Right hindlimb (tissue), 1 donor: ENCODE data around the gene C16orf74.
A peak's percentile ranks its signal among the peaks of the same experiment; 100 is the strongest.

Experiments
- DNase-seq: peaks from one replicate; pipeline ENCODE4 v3.0.0-alpha.2; 2018

Gene C16orf74

DNA sequence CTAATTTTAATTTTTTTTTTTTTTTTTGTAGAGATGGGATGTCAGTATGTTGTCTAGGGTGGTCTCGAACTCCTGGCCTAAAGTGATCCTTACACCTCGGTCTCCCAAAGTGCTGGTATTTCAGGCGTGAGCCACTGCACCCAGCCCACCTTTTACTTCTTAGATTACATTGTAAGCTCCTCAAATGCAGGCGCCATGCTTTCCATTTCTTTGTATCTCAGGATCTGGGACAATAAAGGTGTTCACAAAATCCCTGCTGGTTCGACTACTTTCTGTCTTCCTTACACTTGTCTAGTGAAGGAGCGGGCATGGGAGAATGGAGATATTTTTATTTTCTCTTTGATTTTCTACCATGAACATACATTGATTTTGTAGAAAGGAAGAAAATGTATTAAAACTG is 23.2 kb upstream of the C16orf74 start:
- DNase-seq: no peak

DNA sequence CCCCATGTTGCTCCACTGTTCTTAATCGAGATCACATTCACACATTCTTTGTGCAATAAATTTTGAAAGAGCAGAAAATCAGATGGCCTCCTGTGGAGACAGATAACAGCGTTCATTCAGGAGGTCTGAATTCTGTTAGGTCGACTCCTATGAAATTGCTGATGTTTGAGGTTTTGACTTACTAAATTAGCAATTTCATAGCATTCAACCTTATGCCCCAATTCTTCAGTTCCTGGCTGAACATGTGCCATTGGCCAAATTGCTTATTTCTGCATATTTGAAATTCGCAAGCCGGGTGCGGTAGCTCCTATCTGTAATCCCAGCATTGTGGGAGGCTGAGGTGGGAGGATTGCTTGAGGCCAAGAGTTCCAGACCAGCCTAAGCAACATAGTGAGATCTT is 22.1 kb upstream of the C16orf74 start:
- DNase-seq: no peak

DNA sequence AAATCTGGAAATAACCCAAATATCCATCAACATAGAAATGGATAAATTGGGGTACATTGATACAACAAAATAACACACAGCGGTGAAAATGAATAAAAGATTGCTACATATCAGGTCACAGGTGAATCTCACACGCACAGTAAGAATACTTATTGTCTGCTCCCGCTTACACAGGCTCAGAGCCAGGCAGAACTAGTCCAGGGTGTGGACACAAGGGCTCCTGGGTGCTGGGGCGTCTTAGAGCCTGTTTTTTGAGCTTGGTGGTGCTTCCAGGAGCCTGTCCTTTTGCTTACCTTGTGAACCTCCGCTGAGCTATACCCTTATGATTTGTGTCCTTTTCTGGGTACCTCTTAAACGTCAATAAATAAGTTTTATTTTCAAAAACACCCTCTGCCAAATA is 19.8 kb upstream of the C16orf74 start:
- DNase-seq: no peak

DNA sequence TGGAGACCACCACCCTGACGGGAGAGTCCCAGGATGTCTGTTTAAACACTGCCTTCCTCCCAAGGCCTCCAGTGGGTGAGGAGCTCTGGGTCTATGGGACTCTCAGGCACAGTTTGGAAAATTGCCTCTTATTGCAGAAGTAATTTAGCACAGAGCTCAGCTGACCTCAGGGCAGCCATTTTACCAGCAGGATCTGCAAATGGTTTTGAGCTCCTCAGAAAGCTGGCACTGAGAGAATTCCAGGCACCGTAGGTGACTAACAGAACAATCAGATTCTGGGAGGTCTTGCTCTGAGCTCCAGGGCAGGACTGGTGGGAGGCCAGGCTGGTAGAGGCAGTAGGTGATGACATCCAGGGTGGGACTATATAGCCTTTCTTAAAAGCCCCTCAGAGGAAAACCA is 17.3 kb upstream of the C16orf74 start:
- no peak for DNase-seq

DNA sequence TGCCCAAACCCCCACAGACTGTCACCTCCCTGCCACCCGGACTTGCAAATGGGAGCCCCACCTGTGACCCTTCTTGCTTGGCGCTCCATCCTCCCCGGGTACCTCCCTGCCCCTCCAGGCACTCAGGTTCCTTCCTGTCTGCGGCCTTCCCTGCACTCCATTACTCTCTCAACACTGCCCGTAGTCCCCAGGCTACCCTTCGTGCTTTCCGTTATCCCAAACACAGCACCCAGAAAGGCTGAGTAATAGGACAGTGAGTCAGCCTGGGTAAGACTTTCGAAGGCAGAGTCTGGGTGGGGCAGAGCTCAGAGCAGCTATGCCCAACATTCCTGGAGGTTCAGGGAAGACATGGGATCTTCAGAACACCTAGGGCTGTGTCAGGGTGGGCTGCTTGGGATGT is 16.6 kb upstream of the C16orf74 start:
- no peak for DNase-seq

DNA sequence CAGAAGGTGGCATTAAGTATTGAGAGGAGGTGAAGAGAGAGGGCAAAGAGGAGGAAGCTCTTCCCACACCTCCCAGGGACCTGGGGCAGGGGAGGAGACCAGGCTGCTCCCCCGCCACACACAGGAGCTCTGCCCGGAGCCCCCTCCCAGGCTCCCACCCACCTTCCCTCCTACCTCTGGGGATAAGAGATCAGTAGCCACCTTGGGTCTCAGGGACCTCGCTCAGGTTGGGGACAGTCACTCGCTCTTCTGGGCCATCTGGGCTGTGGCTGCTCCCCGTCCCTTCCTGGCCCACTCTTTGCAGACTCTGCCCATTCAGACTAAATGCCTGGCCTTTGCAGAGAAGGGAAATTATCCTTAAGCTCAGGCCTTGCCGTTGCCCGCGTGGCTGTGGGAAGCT is 14.9 kb upstream of the C16orf74 start:
- no peak for DNase-seq

DNA sequence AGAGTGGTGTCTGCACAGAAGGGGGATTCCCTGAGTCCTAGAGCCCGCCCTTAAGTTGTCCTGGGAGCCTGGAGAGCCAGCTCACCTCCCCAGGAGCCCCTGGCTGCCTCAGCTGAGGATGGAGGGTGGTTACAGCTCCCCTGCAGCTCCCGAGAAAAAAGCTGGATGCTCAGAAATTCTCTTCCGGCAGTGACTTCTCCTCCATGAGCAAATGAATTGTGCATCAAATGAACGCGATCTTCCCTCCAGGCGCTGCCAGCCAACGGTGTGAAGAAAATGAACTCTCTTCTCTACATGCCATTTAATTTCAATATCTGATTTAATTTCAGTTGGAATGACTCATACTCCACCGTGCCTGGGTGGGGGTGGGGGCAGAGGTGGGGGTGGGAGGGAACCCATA is 14.3 kb upstream of the C16orf74 start:
- no peak for DNase-seq

DNA sequence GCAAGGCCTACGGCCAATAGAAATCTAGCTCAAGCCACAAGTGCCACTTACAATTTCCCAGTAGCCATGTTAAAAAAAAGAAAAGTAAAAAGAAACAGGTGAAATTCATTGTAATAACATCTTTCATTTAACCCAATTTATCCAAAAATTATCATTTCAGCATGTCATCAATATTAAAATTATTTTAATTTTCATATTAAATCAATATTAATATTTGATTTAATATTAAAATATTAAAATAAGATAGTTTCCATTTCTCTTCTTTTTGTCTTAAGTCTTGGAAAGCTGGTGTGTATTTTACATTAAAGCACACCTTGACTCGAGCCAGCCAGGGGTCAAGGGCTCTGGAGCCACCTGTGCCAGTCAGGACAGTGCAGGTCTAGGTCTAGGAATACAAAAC is 12.7 kb upstream of the C16orf74 start:
- DNase-seq: no peak

DNA sequence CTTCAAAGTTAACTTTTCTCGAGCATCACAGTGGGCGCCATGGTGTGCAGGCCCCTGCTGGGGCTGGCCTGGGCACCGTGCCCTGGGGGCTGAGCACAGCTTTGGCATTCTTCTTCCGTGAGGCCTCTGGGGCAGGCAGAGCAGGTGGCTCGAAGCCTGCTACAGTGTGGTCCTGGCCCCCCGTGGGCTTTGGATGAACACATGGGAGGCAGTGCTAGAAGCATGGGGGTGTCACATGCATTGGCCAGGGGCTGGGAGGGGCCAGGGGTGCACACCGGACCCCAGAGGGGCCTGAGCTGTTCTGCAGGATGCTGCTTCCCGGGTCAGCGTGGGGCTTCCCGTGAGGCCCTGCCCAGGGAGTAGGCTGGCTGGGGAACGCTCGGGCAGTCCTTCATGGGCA is 12.1 kb upstream of the C16orf74 start:
- DNase-seq: no peak

DNA sequence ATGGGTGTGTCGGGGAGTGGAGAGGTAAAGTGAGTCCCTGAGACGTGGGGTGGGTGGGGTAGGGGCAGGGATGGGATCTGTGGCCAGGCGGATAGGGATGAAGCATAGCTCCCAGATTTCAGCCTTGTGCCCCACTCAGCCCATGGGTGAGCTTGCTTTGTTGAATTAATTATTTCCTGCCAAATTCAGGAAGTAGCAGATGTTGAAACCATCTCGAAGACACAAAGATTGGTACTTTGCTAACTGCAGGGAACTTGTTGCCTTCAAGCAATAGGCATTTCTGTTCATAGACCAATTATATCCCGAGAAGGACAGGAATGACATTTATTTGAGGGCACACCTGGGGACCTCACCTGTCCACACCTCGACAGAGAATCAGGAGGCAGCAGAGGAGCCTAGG is 11.0 kb upstream of the C16orf74 start:
- DNase-seq: no peak

DNA sequence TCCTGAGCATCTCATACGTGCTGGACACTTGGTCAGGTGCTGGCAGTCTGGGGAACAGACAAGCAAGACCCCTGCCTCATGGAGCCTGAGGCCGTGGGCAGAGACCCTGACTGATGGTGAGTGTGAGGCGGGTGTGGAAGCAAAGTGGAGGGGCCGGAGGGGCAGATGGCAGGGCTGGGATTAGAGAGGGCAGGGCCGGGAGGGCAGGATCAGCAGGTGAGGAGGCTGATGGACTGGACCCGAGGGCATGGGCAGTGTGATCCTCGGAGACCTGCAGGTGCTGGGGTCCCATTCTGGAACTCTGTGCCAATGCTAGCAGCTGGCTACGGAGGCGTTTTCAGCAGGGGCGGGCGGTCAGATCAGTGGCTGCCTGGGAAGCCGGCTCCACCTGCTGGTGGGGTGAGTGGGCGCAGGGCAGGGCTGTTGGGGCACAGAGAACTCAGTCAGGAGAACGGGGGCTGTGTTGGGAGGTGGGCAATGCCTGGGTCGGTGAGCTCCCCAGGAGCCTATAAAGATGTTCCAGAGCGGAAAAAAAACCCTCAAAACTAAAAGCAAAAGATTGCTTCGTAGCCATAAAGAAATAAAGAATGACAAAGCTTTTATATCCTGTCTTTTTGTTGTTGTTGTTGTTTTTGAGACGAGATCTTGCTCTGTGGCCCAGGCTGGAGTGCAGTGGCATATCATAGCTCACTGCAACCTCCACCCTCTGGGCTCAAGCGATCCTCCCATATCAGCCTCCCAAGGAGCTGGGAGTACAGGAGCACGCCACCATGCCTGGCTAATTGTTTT is 8.9 kb upstream of the C16orf74 start:
- no peak for DNase-seq

DNA sequence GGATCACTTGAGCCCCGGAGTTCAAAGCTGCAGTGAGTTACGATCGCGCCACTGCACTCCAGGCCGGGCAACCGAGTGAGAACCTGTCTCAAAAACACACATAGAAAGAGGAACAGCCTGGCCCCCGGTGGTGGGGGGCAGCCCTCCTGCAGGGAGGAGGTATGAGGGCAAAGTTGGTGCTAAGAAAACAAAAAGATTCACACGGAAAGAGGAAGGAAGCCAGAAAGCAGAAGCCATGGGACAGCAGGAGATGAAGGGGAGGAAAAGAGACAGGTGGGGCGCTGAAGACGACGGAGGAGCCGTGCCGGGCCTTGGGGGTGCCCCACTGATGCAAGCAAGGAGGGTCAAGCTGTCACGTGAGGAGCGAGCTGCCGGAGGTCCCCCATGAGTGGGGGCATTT is 8.2 kb upstream of the C16orf74 start:
- DNase-seq: no peak

DNA sequence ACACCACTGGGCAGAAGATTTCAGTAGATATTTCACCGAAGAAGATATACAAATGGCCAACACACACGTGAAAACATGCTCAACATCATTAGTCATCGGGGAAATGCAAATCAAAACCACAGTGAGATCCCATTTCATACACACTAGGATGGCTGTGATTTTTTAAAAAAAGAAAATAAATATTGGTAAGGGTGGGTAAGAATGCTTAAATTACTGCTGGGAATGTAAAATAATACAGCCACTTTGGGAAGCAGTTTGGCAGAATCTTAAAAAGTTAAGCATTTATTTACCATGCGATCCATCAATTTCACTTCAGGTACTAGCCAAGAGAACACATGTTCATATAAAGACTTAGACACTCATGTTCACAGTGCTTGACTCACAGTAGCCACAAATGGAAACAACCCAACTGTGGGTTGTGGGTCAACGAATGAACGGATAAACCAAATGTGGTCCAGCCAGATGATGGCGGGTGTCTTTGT is 6.5 kb upstream of the C16orf74 start:
- no peak for DNase-seq

DNA sequence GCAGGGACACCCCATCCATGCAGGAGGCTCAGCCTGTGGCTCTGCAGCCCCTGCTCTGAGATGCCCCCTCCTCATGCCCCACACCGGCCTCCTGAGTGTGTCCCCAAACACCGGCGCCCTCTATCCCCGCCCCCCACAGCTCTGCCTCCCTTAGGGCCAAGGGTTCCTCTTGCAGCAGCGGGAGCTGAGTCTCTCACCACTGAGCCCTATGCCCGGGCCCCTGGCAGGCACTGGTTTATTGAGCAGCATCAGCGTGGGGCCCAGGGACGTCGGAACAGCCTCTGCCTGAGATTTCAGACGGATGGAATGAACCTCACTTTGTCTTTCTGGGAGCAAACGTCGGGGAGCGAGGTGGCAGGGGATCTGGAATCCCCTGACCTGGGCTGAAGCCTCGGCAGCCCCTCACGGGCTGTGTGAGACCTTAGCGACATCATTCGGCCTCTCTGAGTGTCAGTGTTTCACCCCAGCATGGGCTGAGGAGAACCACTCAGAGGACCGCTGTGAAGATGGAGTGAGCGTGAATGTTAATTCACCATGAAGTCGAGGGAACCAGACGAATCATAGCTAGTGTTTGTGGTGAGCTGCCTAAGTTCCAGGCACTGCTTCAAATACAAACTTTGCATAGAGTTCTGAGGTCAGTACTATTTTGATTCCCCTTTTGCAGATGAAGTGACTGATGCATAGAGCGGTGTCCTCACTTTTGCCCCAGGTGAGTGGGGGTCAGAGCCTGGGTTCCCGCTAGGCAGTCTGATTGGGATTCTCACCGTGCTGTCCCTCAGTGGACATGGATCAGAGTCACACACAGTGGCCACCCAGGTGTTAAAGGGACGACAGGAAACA is 5.3 kb upstream of the C16orf74 start:
- DNase-seq: no peak

DNA sequence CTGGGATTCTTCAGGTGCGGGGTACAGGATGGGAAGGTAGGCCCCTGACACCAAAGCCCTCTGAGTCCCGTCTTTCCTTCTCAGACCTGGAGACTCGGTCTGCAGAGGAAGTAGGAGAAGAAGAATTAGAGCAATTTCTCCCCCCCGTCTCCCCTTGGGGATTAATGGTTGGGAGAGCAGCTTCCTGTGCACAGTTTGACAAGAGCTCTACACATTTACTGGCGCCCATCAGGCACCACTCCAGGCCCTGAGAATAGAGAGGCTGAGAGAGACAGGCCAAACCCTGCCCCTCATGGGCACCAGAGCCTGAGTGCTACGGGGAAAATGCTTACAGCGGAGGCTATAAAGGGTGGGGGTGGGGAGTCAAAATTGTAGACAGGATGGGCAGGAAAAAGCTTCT is 3.5 kb upstream of the C16orf74 start:
- no peak for DNase-seq

DNA sequence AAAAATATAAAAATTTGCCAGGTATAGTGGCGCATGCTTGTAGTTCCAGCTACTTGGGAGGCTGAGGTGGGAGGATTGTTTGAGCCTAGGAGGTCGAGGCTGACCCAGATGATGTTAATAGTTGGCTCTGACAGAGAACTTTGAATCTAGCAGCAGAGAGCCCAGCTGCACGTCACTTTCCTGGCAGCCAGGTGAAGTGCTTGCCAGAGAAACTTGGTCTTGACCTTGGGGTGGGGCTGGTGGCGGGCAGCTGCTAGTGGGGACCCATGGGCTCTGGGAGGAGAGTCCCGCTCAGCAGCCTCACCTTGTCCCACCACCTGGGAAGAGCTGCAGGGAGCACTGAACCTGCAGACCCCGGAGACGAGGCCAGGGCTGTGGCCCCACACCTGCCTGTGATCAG is 3.1 kb upstream of the C16orf74 start:
- DNase-seq: no peak

DNA sequence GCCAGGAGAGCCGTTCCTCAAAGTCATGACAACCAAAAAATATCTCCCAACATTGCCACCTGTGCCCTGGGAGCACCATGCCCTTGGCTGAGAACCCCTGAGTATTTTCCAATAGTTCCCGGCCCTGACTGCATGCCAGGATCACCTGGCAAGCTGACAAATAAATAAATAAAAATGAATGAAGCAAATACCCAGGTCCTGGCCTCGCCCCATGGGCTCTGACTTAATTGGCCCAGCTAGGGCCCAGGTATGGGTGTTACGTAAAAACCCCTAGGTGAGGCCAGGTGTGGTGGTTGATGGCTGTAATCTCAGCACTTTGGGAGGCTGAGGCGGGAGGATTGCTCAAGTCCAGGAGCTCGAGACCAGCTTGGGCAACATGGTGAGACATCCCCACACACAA is 2.7 kb upstream of the C16orf74 start:
- no peak for DNase-seq

DNA sequence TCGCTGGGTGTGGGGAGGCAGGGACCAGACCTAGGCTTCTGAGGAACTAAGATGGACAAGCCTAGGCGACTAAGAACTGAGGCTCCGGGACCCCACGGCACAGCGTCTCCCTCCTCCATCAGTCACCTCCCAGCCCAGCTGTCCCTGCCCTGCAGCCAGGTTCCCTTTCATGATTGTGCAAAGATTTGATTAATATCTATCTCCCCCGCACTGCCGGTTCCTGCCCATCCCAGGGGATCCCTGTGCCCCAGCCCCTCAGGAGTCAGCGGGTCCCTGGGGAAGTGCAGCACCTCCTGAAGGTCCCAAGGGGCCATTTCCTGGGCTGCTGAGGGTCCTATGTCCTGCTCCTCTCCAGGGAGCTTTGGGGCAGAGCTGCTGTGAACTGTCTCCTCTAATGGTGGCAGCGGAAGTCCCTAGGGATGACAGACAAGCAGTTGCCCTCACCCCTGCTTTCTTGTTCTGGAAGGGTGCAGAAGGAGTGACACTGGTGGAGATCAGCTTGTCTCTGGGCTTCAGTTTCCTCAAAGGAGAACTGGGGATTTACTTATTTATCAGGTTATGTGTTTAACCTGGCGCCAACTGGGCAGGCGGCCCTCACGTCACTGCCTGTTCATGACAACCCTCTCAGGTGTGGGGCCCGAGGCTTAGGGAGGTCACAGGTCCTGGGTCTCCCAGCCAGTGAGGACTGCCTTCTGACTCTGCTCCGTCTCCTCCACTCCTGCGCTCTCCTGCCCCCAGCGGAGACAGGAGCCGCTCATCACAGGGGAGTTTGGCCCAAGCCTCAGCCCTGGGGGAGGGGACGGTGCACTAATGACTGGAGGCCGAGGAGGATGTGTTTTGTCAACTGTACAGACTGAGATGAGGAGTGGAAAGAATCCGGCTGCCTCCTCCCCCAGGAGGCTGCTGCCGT is 1.9 kb upstream of the C16orf74 start:
- peak; percentile 44 for DNase-seq

DNA sequence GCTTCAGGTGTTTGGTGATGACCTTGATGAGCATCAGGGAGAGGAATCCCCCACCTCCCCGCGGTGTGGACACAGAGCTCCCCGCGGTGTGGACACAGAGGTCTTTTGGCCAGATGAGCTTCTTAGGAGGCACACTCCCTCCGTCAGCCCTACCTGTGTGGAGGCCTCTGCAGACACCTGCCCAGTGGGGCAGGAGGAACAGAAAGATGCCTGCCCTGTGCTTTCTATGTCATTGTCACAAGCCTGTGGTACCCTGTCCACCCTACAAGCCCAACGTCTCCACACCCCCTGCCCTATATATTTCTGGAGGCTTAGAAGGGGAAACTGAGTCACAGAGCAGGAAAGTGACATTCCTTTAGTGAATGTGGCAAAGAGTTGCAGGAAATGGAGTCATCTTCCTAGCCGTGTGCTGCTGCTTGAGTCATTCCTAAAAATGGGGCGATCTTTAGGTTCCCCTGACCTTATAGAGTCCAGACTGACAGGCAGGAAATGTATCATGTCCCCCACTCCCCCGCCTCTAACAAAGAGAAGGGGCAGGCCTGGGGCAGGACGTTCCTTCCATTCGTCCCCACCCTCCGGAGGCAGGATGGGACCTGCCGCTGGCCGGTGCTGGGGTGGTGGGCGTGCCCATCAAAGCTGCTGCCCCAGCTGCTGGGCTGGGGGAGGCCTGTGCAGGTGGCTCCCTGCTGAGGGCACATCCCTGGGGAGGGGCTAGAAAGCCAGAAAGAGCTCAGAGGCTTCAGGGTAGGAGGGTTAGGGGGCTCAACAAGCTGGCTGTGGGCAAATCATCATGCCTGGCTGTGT is 1.0 kb upstream of the C16orf74 start:
- DNase-seq: no peak

DNA sequence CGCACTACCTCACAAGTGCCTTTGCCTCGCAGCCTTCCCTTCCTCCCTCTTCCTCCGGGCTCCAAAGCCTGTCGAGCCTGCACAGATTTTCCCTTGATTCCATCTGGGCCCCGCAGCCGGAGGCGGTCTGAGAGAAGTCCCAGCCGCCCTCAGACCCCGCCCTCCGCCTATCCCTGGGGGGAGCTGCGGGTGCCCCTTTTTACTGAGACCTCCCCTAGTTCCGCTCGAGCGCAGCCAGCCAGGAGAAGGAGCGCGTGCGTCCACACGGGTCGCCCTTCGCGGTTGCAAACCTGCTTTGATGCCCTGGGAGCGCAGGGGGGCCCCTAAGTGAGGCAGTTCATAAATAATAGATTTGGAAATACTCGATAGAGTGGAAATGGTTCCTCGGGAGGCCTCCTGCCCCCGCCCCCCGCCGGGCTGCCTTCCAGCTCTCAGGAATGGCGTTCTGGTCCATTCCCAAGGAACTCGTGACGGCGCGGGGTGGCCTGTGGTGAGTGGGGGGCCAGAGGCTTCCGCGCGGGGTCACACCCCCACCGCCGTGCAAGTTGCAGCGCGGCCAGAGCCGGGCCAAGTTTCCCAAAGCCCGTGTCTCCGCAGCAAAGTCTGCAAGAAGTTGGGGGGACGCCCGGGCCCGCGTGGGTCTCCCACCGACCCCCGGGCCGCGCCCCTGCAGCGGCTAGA is 610 bp downstream of the C16orf74 start:
- DNase-seq: peak; percentile 63

DNA sequence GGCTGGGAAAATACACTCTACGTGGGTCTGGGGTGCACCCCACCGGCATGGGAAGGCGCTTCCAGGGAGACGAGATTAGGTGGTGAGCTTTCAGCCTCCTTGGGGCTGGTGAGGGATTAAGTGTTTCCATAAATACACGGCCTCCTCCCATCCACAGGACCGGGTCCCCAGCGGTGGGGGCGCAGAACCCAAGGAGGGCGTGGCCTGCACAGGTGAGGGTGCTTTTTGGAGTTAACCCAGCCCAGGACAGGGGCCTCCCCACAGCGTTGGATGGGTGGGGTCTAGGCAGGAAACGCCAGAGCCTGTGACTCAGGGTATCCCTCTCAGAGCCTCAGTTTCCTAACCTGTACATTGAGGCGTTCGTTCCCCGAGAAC is 1.1 kb downstream of the C16orf74 start:
- DNase-seq: no peak
